Right hindlimb (tissue), 1 donor: Measurements from ENCODE around the gene EBF3.
"Not testable (repeated sequence)": the region's sequence is repeated elsewhere in the genome, so short reads cannot be mapped to it uniquely, and the experiment has no call there.

ENCODE experiments used
- DNase-seq: peaks from one replicate; pipeline ENCODE4 v3.0.0-alpha.2; 2018

The EBF3 gene

DNA sequence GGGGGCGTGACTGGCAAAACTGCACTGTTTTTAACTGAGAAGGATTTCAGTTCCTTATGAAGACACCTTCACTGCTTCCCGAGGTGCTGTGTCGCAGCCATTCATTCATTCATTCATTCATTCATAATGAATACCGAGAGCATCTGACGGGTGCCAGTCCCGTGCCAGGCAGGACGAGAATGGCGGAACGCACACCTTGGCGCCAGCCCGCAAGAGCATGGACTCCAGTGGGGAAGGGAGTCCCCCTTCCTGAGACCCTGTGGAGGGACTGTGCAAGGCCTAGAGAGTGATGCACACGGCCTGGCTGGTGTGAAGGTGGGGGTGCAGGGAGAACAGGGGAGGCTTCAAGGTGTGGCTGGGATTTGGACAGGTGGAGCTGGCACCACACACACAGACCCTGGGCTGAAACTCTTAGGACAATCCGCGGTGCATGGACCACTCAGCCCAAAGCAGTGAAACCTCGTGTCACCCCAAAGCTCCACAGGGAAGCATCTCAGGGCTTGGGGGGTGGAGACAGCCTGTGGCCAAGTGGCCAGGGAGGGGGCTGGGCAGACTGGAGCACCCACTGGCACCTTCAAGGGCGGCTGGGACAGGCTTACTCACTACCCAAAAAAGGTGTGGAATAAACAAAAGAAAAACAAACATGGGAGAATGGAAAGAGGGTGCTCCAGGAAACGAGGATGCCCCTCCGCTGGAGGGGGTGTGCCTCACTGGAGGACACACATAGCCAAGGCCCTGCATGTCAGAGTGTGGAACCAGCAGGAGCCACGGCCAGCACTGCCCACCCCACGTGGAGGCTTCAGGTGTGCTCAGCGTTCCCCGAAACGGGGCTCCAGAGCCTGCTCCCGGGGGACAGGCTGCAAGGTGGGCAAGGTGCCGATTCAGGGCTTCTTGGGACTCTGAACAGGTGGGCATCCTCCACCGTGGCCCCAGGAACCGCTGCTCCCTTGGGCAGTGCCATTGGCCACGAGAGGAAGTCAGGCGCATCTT lies 37.7 kb downstream of the EBF3 start:
- DNase-seq = no peak

DNA sequence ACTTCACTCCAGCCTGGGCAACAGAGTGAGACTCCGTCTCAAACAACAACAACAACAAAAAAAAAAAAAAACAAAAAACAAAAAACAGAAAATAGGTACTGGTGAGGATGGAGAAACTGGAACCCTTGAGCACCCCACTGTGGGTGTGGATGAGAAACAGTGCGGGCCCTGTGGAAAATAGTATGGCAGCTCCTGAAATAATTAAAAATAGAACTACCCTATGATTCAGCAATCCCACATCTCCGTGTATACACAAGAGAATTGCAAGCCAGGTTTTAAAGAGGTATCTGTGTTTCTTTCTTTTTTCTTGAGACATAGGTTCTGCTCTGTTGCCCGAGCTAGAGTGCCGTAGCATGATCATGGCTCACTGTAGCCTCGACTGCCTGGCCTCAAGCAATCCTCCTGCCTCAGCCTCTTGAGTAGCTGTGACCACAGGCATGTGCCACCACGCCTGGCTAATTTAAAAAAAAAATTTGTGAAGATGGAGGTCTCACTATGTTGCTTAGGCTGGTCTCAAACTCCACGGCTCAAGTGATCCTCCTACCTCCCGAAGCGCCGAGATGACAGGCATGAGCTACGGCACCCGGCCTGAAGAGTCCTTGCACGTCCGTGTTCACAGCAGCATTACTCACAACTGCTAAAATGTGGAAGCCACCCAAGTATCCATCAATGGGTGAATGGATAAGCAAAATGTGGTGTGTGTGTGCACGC lies 39.5 kb downstream of the EBF3 start:
- no peak for DNase-seq

DNA sequence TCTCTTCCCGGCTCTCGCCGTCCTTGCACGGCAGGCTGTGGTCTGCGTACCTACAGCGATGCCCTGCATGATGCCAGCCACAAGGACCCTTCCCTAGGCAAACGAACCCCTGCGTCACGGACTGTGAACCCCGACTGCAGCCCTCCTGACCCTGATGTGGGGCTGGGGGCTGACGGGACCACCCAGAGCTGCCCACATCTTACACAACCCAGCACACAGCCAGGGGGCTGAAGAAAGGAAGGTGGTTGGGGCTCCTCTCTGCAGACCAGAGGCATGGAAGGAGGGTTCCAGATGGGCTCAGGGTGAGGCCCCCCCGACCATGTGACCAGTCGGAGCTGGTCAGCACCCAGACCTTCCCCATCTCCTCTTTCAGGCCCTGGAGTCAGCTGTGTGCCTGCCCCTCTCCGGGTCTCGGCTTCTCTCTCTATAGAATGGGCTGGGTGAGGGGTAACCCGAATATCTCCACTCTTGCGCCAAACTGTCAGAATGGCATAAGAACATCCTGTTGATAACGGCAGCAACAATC lies 41.4 kb downstream of the EBF3 start:
- no peak for DNase-seq

GRCh38 chr10:129921801-129922597 lies 42.1 kb downstream of the EBF3 start:
- DNase-seq = no peak

GRCh38 chr10:129921065-129921670 lies 42.9 kb downstream of the EBF3 start:
- DNase-seq = no peak

DNA sequence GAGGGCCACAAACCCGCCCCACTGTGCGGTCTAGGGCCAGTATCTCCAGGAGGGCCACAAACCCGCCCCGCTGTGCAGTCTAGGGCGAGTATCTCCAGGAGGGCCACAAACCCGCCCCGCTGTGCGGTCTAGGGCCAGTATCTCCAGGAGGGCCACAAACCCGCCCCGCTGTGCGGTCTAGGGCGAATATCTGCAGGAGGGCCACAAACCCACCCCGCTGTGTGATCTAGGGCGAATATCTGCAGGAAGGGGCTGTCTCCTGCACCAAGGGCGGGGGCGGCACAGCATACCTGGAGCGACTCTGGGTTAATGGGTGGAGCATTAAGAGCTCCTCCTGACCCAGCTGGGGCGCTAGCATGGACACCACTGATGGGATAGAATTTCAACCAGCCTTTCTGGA lies 43.9 kb downstream of the EBF3 start:
- DNase-seq = not testable (repeated sequence)

DNA sequence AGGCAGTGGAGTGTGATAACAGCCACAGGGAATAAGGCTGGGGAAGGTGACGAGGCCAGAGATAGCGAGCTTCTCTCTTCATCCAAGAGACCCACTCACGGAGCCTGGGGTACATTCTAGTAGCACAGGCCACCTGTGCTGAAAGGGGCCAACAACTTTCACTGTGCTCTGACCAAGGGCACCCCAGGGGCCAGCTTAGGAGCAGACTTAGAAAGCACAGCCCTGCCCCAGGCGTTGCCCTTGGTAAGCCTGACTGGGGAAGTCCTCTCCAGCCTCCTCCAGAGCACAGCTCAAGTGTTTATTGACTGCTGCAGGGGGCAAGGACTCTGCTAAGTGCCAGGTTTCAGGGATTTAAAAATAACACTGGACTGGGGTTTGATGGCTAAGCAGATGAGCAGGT lies 44.7 kb downstream of the EBF3 start:
- DNase-seq = no peak

GRCh38 chr10:129918836-129919235 lies 45.2 kb downstream of the EBF3 start:
- no peak for DNase-seq

DNA sequence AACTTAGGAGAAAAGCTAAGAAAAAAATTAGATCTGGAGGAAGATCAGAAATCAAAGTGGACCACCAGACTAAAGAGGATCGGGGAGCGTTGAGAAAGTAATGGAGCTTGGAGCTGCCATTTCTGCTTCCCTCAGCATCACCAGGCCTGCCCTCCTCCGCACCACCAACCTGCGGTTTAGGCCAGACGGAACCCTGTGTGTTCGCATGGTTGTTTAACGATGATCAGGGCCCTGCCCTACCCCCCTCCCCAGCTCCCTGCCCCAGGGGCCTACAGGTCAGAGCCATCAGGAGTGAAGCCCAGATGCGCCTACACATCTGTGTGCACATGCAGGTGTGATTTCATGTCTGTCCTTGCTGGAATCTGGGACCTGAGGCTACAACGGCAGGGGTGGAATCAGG lies 45.7 kb downstream of the EBF3 start:
- no peak for DNase-seq

DNA sequence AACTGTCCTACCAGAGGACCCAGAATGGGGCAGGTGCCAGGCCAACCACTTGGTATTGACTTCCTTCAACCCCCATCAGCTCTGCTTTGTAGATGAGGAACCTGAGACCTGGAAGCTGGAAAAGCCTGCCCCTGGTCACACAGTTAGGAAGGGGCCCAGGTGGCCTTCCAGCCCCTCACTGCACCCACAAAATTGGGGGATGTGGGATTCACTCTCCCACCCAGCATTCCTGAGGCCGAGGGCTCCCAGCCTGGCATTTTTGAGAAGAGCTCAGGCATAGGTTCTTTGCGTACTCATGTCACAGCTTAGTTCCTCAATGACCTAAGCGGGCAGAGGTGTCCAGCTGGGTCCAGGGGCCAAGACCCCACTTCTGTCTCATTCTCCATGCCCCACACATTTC lies 46.1 kb downstream of the EBF3 start:
- no peak for DNase-seq

DNA sequence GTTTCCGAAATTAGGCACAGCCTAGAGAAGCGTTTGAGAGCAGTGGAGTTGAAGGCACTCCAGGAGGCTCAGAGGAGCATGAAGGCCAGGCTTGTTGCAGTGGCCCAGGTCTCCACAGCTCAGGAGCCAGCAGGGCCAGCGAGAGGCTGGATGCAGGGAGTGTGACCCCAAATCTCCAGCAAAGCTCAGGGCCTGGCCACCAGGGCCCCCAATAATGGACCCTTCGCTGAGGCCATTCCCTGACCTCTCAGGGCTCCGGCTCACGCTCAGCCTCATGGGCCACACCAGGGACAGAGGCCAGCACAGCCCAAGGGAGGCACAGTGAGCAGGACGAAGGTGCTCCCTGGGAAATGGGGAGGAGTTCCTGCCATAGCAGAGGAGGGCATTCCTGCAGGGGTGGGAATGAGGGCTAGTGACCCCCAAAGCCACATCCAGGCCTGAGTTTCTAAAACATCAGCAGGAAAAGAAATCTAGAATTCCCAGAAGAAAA lies 47.5 kb downstream of the EBF3 start:
- DNase-seq = no peak

GRCh38 chr10:129915526-129916378 lies 48.3 kb downstream of the EBF3 start:
- no peak for DNase-seq

DNA sequence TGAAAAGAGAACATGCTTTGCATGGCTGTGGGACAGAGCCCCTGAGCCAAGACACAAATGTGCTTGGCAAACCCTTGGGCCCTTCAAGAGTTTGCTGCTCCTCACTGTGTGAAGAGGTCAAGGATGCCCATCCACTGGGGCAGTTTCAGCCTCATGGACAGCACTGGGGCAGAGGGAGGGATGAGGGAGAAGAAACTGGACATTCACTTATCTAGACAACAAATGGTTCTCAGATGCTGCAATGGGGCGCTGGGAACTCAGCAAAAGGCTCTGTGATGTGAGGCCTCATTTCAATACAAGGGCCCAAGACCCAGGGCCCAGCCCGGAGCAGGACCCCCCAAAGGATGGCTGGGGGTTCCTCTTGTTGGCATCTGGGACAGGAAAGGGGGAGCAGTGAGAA lies 49.1 kb downstream of the EBF3 start:
- no peak for DNase-seq

DNA sequence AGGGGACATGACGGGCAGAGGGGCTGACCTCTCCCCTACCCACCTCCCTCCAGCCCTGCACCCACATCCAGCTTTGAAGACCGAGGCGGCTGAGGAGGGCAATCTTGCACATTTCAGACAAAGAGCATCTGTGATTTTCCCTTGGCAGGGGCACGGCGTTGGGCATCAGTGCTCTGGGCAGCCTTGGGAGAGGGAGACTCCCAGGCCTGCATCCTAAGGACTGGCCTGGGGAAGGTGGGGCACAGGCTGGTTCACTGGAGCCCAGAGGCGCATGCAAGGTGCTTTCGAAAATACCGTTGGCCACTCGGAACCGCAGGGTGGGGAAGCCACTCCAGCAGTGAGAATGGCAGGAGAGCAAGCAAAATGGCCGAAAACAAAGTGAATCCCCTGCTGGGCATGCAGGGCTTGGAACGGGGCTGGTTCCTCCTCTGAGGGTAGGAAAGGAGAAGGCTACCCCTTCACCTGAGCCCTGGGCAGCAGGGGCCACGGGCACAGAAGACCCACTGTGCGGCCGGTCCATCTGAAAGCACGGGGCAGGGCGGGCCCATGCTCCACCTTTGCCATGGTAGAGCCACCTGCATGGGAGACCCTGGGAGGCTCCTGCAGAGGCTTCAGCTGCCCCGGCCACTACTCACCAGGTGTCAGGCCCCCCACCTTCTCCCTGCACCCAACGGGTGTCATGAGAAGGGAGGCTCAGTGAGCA lies 49.8 kb downstream of the EBF3 start:
- DNase-seq = no peak

DNA sequence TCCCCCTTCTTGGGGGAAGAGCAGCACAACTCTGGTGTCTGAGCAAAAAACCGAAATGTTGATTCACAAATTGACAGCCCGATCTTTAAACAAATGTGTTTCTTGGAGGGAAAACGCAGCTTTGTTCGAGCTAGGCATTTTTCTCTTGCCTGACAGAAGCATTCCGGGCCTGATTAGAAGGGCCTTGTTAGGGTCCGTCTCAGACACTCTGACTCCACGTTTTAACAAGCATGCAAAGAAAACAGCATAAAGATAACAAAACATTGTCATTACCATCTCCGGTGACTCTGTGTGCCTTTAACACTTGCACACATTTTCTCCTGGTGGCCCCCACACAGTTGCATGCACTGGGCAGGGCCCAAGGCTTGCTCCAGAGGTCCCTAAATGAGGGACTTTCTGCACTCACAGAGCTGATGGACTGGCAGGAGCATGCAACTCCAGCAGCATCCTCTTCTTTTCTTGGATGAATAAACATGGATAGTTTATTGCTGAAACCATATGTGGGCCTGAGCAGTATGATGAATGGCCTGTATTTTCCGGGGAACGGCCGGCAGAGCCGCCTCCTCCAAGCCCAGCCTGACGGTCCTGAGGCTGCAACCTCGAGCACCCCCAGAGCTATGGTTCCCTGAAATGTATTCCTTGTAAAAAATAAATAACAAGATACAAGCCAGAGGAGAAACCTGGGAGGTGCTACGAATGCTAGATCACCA lies 50.9 kb downstream of the EBF3 start:
- no peak for DNase-seq

GRCh38 chr10:129912166-129912917 lies 51.7 kb downstream of the EBF3 start:
- peak; percentile 46 for DNase-seq

DNA sequence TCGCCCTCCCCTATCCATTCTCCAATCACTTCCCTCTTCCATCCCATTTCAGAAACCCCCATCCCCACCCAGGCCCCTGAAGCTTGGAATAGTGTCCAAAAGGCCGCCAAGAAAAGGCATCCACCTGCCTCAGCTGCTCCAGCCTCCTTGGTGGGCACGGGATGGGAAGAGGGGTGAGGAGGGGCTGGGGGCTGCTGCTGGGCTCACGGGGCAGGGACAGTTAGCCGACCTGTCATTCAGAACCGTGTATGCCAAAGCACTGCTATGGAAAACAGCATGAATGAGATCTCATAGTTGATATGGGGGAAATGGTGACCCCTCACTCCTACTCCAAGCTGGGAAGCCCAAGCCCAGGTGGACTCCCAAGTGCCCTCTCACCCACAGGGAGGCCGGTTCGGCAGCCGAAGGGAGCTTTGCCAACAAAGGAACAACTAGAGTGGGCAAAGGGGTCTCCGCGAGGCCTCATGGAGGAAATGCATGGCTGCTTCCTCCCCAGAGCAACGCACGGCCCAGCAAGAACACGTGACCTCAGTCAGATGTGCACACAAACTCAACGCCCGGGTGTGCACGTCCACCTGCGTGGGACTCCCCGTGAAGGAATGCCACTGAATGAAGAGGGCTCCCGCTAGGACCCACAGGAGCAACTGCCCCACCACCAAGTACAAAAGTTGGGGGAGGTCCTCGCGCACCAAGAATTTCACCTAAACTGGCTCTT lies 52.5 kb downstream of the EBF3 start:
- DNase-seq = no peak

DNA sequence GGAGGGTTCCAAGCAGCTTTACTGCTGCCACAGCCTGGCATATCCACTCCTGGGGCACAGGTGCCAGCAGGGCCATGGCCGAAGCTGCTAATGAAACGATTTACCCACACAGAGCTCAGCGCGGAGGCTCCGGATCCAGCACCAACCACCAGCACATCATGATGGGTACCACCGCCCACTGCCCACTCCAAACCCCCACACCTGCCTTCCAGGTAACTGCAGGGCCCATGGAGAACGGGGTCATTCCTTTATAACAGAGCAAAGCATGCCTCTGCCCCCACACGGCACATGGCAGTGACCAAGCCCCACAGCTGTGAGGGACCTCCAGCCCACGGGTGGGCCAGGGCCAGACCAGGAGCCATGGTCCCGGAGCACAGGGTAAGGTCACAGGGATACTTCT lies 53.2 kb downstream of the EBF3 start:
- no peak for DNase-seq
